GM18498 (cell line): ENCODE results near the gene KCNMB4.

Source experiments
- ATAC-seq: cut with Tn5 transposase; IDR thresholded peaks from one replicate; pipeline ENCODE4 v1.9.1; 2021; ENCODE audit warnings: mild to moderate bottlenecking, moderate library complexity; ENCODE audit not compliant: unreplicated experiment

The KCNMB4 gene

GRCh38 chr12:70427611-70428010, 61.5 kb downstream of the KCNMB4 start:
- ATAC-seq, result no peak

- ATAC-seq, result no peak
These were observed 64.3 kb downstream of the KCNMB4 start for GRCh38 chr12:70430400-70430799.

- ATAC-seq, result no peak
These were observed 70.7 kb downstream of the KCNMB4 start for GRCh38 chr12:70436836-70437235.

GRCh38 chr12:70443062-70443673, 77.1 kb downstream of the KCNMB4 start:
- no peak for ATAC-seq

GRCh38 chr12:70444903-70445302, 78.8 kb downstream of the KCNMB4 start:
- ATAC-seq, result no peak

GRCh38 chr12:70448371-70448770, 82.3 kb downstream of the KCNMB4 start:
- ATAC-seq, result no peak

GRCh38 chr12:70449074-70449752, 83.1 kb downstream of the KCNMB4 start:
- ATAC-seq, result no peak

- no peak for ATAC-seq
These were observed 83.8 kb downstream of the KCNMB4 start for GRCh38 chr12:70449753-70450341.

- ATAC-seq, result no peak
These were observed 85.4 kb downstream of the KCNMB4 start for GRCh38 chr12:70451528-70451927.

- ATAC-seq, result no peak
These were observed 90.9 kb downstream of the KCNMB4 start for GRCh38 chr12:70456953-70457352.

- no peak for ATAC-seq
These were observed 93.7 kb downstream of the KCNMB4 start for GRCh38 chr12:70459786-70460185.

- ATAC-seq, result no peak
These were observed 97.9 kb downstream of the KCNMB4 start for GRCh38 chr12:70463997-70464396.

GRCh38 chr12:70466753-70467152, 100.7 kb downstream of the KCNMB4 start:
- ATAC-seq, result no peak

- ATAC-seq, result no peak
These were observed 101.4 kb downstream of the KCNMB4 start for GRCh38 chr12:70467476-70467875.

- ATAC-seq, result no peak
These were observed 102.0 kb downstream of the KCNMB4 start for GRCh38 chr12:70467918-70468733.

GRCh38 chr12:70468741-70469140, 102.7 kb downstream of the KCNMB4 start:
- no peak for ATAC-seq

- no peak for ATAC-seq
These were observed 103.2 kb downstream of the KCNMB4 start for GRCh38 chr12:70469221-70469820.

GRCh38 chr12:70482764-70483163, 116.7 kb downstream of the KCNMB4 start:
- ATAC-seq, result no peak
